GM12873 (cell line): ENCODE data around the gene RGS6.

Experiments used
- TF ChIP-seq, protein P1 (sequence below): IDR thresholded peaks from 2 replicates; pipeline ENCODE4 v1.5.1; 2012; ENCODE audit warnings: low read depth, mild to moderate bottlenecking, moderate library complexity, low read length, control low read depth; ENCODE audit not compliant: insufficient read depth; ENCODE audit errors: missing control alignments

Gene RGS6

DNA sequence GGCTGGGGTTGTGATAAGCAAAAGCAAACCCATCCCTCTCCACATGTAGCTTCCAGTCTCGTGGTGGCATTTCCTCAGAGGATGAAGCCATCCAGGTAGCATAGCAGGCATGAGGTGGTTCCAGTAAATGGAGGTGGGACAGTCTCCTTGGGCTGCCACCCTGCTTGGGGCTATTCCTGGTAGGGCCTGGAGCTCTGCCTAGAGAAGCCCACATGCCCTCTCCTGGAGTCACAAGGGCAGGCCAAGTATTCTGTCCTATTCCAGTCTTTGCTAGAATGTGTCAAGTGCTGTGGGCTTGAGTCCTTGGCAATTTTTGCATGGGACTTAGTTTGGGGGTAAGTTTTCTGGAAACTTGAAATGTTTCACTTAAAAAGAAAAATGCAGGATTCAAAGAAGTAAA is 491.7 kb downstream of the RGS6 start:
- TF ChIP-seq, protein P1, sequence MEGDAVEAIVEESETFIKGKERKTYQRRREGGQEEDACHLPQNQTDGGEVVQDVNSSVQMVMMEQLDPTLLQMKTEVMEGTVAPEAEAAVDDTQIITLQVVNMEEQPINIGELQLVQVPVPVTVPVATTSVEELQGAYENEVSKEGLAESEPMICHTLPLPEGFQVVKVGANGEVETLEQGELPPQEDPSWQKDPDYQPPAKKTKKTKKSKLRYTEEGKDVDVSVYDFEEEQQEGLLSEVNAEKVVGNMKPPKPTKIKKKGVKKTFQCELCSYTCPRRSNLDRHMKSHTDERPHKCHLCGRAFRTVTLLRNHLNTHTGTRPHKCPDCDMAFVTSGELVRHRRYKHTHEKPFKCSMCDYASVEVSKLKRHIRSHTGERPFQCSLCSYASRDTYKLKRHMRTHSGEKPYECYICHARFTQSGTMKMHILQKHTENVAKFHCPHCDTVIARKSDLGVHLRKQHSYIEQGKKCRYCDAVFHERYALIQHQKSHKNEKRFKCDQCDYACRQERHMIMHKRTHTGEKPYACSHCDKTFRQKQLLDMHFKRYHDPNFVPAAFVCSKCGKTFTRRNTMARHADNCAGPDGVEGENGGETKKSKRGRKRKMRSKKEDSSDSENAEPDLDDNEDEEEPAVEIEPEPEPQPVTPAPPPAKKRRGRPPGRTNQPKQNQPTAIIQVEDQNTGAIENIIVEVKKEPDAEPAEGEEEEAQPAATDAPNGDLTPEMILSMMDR, result no peak

DNA sequence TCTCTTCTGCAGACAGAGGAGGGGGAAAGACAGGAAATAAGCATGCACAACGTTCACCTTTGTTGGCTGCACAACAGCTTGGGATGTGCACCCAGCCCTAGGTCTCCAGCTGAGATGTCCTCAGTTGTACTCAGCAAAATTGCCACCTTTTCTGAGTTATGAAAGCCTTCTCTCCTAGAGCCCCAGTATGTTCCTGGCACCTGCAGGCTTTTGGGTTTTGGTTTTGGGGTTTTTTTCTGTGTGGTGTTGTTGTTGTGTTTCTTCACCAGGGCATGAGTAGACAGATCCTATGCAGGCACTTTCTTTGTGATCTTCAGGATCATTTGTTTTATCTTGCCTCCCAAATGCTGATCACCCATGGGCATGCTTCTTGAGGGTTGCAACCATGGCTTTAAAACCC is 498.2 kb downstream of the RGS6 start:
- TF ChIP-seq, protein P1, result no peak

DNA sequence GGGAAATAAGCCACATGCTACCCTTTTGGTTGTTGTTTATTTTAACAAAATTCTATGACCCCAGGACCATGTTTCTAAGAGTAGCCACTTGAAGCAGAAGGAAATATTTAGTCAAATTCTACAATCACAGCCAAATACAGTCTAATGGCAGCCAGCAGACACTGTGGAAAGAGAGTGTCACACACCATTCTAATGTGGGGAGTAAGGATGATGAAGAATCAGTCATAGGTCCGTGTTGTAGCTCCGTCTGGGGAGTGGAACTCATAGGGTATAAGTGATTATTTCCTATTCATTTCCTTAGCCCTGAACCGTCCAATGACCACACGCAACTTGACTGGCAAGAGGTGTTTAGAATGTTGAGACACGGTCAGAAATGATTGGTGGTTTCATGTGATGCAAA is 500.5 kb downstream of the RGS6 start:
- TF ChIP-seq, protein P1, result no peak

DNA sequence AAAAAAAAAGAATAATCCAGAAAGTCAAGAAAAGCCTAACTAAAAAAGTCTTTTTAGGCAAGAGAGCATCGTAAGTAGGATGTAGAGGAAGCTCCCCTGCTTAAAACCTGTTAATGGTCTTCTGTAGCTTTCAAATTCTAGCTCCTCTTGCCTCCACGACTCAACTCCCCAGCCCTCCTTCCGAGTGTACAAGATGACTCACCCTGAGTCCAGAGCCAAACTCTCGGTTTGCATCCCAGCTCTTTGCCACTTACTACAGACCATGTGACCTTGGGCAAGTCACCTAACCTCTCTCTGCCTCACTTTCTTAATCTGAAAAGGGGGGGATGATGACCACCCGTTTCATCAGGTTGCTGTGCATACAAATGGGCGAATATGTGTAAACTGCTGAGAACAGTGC is 501.3 kb downstream of the RGS6 start:
- TF ChIP-seq, protein P1, result no peak

DNA sequence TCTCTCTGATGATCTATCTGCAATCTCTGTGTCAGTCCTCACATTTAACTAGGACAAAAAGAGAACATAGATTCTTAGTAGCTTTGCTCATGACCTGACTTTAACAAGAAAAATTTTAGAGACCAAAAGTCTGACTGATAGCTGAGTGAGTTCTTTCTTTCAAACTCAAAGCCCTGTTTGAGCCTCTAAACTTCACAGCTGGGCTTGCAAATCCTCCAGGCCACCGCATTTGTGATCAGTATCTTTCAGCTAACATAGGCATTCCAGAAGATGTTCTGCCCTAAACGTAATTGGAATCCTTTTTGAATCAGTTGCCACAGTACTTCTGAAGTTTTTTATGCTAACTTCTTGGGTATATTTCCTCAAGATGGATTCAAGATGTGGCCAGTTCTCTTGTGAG is 502.6 kb downstream of the RGS6 start:
- TF ChIP-seq, protein P1, result no peak

DNA sequence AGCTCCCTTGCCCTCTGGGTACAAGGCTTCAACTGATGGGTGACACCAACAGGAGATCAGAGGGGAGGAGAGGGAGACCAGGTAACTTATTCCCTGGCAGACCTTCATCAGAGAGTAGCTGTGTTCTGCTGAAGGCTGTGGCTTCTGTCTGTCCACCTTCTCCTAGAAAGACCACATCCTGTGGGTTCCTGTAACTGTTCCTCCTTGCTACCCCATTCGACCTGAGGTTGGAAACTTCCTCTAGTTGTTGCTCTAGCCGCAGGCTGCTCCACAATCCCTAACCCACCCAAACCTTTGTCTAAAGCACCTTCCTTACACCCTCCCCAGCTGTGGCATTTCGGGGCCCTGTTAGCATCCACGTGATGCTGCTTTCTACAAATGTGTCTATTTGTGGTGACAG is 507.5 kb downstream of the RGS6 start:
- TF ChIP-seq, protein P1, result no peak

DNA sequence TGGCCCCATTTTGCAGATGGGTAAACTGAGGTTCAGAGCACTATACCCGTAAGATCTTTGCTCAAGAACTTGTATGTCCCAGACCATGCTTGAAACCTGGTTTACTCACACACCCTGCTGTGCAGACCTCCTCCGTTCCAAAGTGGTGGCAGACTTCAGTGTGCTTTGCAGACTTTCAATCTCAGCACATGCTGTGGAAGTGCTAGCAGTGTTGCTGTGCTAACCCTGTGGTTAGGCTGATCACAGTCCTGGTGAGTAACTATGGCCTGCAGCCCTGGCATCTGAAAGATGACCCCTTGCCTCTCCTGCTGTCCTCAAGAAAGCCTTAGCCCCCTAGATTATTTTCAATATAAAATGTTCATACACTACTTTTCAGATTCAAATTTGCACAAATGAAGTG is 511.0 kb downstream of the RGS6 start:
- TF ChIP-seq, protein P1, result no peak
